ENCODE measurements around the gene SLC13A1. TPM values are rescaled to one million over a fixed set of nuclear protein-coding genes. Genes with fewer than 3 reads are reported as not detected.
"Not testable (repeated sequence)": the region's sequence is repeated elsewhere in the genome, so short reads cannot be mapped to it uniquely, and the experiment has no call there.

Gene SLC13A1
- not detected for total RNA-seq

- peak within 1 kb of the TSS in 1 of 2 donors; percentile 22 for H3K27ac Mint-ChIP-seq
- ATAC-seq = no peak
- no peaks in the 10 kb centered on the region for H3K36me3 Mint-ChIP-seq
- DNase-seq (ENCODE audit: low spot score in 2 of 2) = no peak
- no peaks in the 10 kb centered on the region for H3K9me3 Mint-ChIP-seq
Observed at GRCh38 chr7:123199883-123200282, at the start of gene SLC13A1. SLC13A1 (minus strand) TSS chr7:123199969; CDS start chr7:123199946, 23 bp downstream.

- no peaks in the 10 kb centered on the region for H3K36me3 Mint-ChIP-seq
- no peak overlapping the region for H3K27ac Mint-ChIP-seq
- ATAC-seq = no peak
- H3K9me3 Mint-ChIP-seq = peaks cover 0 to 8% of the 10 kb centered on the region in 2 donors
- DNase-seq (ENCODE audit: low spot score in 2 of 2) = no peak
Observed at GRCh38 chr7:123244768-123245167, 45.0 kb upstream of the SLC13A1 start.

- ATAC-seq = no peak
- Mint-ChIP-seq H3K36me3 (no peaks in the 10 kb centered on the region), H3K27ac (no peak overlapping the region), H3K9me3 (peaks cover 0 to 6% of the 10 kb centered on the region in 2 donors)
- DNase-seq (ENCODE audit: low spot score in 2 of 2) = no peak
Observed at GRCh38 chr7:123242467-123243092, 42.8 kb upstream of the SLC13A1 start.

GRCh38 chr7:123241809-123242208 is 42.0 kb upstream of the SLC13A1 start:
- no peak for ATAC-seq

GRCh38 chr7:123231021-123232000 is 31.5 kb upstream of the SLC13A1 start:
- no peaks in the 10 kb centered on the region for H3K9me3 Mint-ChIP-seq
- no peak for ATAC-seq
- H3K36me3 Mint-ChIP-seq = no peaks in the 10 kb centered on the region
- no peak overlapping the region for H3K27ac Mint-ChIP-seq
- no peak for DNase-seq (ENCODE audit: low spot score in 2 of 2)

More at GRCh38 chr7:123241809-123242208, 42.0 kb upstream of the SLC13A1 start:
- Mint-ChIP-seq H3K9me3 (peaks cover 0 to 6% of the 10 kb centered on the region in 2 donors), H3K27ac (no peak overlapping the region), H3K36me3 (no peaks in the 10 kb centered on the region)
- DNase-seq (ENCODE audit: low spot score in 2 of 2) = no peak

- ATAC-seq (no peak), DNase-seq (ENCODE audit: low spot score in 2 of 2) (no peak)
- Mint-ChIP-seq H3K9me3 (peaks cover 1 to 2% of the 10 kb centered on the region in 2 donors), H3K27ac (no peak overlapping the region), H3K36me3 (no peaks in the 10 kb centered on the region)
Observed at GRCh38 chr7:123230603-123231002, 30.8 kb upstream of the SLC13A1 start.

GRCh38 chr7:123230147-123230546 is 30.4 kb upstream of the SLC13A1 start:
- Mint-ChIP-seq H3K9me3 (peaks cover 4 to 7% of the 10 kb centered on the region in 2 donors), H3K36me3 (no peaks in the 10 kb centered on the region), H3K27ac (no peak overlapping the region)
- ATAC-seq = no peak
- DNase-seq (ENCODE audit: low spot score in 2 of 2) = no peak

GRCh38 chr7:123229426-123229825 is 29.7 kb upstream of the SLC13A1 start:
- DNase-seq (ENCODE audit: low spot score in 2 of 2) = no peak
- ATAC-seq = no peak
- no peaks in the 10 kb centered on the region for H3K36me3 Mint-ChIP-seq

GRCh38 chr7:123227666-123228065 is 27.9 kb upstream of the SLC13A1 start:
- ATAC-seq; DNase-seq (ENCODE audit: low spot score in 2 of 2); H3K27ac Mint-ChIP-seq; H3K36me3 Mint-ChIP-seq: not testable (repeated sequence)
- H3K9me3 Mint-ChIP-seq = peaks cover 8 to 13% of the 10 kb centered on the region in 2 donors

More at GRCh38 chr7:123229426-123229825, 29.7 kb upstream of the SLC13A1 start:
- Mint-ChIP-seq H3K27ac (no peak overlapping the region), H3K9me3 (peaks cover 4 to 9% of the 10 kb centered on the region in 2 donors)

GRCh38 chr7:123220396-123220795 is 20.6 kb upstream of the SLC13A1 start:
- ATAC-seq (no peak), DNase-seq (ENCODE audit: low spot score in 2 of 2) (no peak)
- Mint-ChIP-seq H3K27ac (no peak overlapping the region), H3K36me3 (no peaks in the 10 kb centered on the region), H3K9me3 (peaks cover 14 to 21% of the 10 kb centered on the region in 2 donors)

- Mint-ChIP-seq H3K9me3 (peaks cover 20 to 27% of the 10 kb centered on the region in 2 donors), H3K36me3 (no peaks in the 10 kb centered on the region), H3K27ac (no peak overlapping the region)
- no peak for ATAC-seq
- no peak for DNase-seq (ENCODE audit: low spot score in 2 of 2)
Observed at GRCh38 chr7:123218866-123219265, 19.1 kb upstream of the SLC13A1 start.

GRCh38 chr7:123216825-123217224 is 17.1 kb upstream of the SLC13A1 start:
- DNase-seq (ENCODE audit: low spot score in 2 of 2) (no peak), ATAC-seq (no peak)
- Mint-ChIP-seq H3K36me3 (no peaks in the 10 kb centered on the region), H3K9me3 (peaks cover 13 to 16% of the 10 kb centered on the region in 2 donors), H3K27ac (no peak overlapping the region)

- no peak for DNase-seq (ENCODE audit: low spot score in 2 of 2)
- Mint-ChIP-seq H3K36me3 (no peaks in the 10 kb centered on the region), H3K9me3 (peaks cover 13 to 21% of the 10 kb centered on the region in 2 donors), H3K27ac (no peak overlapping the region)
- no peak for ATAC-seq
Observed at GRCh38 chr7:123215350-123215749, 15.6 kb upstream of the SLC13A1 start.

- DNase-seq (ENCODE audit: low spot score in 2 of 2) (no peak), ATAC-seq (no peak)
- Mint-ChIP-seq H3K27ac (no peak overlapping the region), H3K9me3 (peaks cover 15 to 27% of the 10 kb centered on the region in 2 donors), H3K36me3 (no peaks in the 10 kb centered on the region)
Observed at GRCh38 chr7:123211545-123211944, 11.8 kb upstream of the SLC13A1 start.

GRCh38 chr7:123210986-123211385 is 11.2 kb upstream of the SLC13A1 start:
- ATAC-seq (no peak), DNase-seq (ENCODE audit: low spot score in 2 of 2) (no peak)
- H3K9me3 Mint-ChIP-seq = peaks cover 18 to 27% of the 10 kb centered on the region in 2 donors
- H3K27ac Mint-ChIP-seq = no peak overlapping the region
- H3K36me3 Mint-ChIP-seq = no peaks in the 10 kb centered on the region

- ATAC-seq (no peak), DNase-seq (ENCODE audit: low spot score in 2 of 2) (no peak)
- Mint-ChIP-seq H3K36me3 (no peaks in the 10 kb centered on the region), H3K9me3 (peaks cover 15 to 20% of the 10 kb centered on the region in 2 donors), H3K27ac (no peak overlapping the region)
Observed at GRCh38 chr7:123209786-123210185, 10.0 kb upstream of the SLC13A1 start.

- no peak for DNase-seq (ENCODE audit: low spot score in 2 of 2)
- ATAC-seq = no peak
- Mint-ChIP-seq H3K27ac (no peak overlapping the region), H3K9me3 (peaks cover 9 to 15% of the 10 kb centered on the region in 2 donors), H3K36me3 (no peaks in the 10 kb centered on the region)
Observed at GRCh38 chr7:123208793-123209192, 9.0 kb upstream of the SLC13A1 start.
